ENCODE data around the gene GRID1. TPM values are rescaled to one million over a fixed set of nuclear protein-coding genes. Genes with fewer than 3 reads are reported as not detected.

Gene GRID1
- total RNA-seq, 1 experiment from 2014 or later = 5.6 TPM

- no TSS peak for BruUV-seq (replicated peaks)
- intact Hi-C loops (cut with micrococcal nuclease) = no loop called here
- no peaks in the 10 kb centered on the region for H3K9me3 ChIP-seq (ENCODE audit: control insufficient read depth in 1 of 2, insufficient read depth in 1 of 2, low read depth in 1 of 2, low read length in 2 of 2)
- POLR2A ChIA-PET = no interaction called here
- no peak overlapping the region for H3K27ac ChIP-seq (ENCODE audit: low read depth, low read length)
- H3K27me3 ChIP-seq (ENCODE audit: insufficient read depth, low read length) = no peaks in the 10 kb centered on the region
- H4K20me1 ChIP-seq (ENCODE audit: insufficient read depth) = no peaks in the 10 kb centered on the region
- no peak overlapping the region for H3K4me3 ChIP-seq (replicated peaks in 1 of 2; ENCODE audit: low read depth in 1 of 2, low read length in 2 of 2)
- no peaks in the 10 kb centered on the region for H3K36me3 ChIP-seq (ENCODE audit: control insufficient read depth in 1 of 2, insufficient read depth in 2 of 2, low read length in 2 of 2)
- no peak overlapping the region for H2AFZ ChIP-seq (ENCODE audit: low read depth, low read length, poor library complexity, severe bottlenecking)
- RAD21 ChIA-PET (ENCODE audit: low non-redundant PET in 1 of 2, low total read pairs in 2 of 2, uncharacterized antibody in 2 of 2, unreplicated experiment in 2 of 2) = no interaction called here
- no peaks in the 10 kb centered on the region for H3K4me1 ChIP-seq (ENCODE audit: control insufficient read depth in 1 of 2, insufficient read depth in 2 of 2, low read length in 2 of 2)
- TF ChIP-seq ZNF274 (IDR thresholded peaks at IDR 0.05; ENCODE audit: low read depth, low read length) = no peak
- TF ChIP-seq EZH2 (IDR thresholded peaks at IDR 0.05) = no peak
- no peak for TF ChIP-seq TCF7L2 (IDR thresholded peaks at IDR 0.05; ENCODE audit: borderline replicate concordance, extremely low read depth, insufficient read depth, insufficient read length)
- no peak for TF ChIP-seq EGR1 (IDR thresholded peaks at IDR 0.05; ENCODE audit: low read depth)
- TF ChIP-seq FOSL1 (IDR thresholded peaks at IDR 0.05; ENCODE audit: low read depth) = no peak
- no peak for TF ChIP-seq CTCF (IDR thresholded peaks at IDR 0.05 in 2 of 3, conservative IDR thresholded peaks at IDR 0.05 in 1 of 3; ENCODE audit: borderline replicate concordance in 1 of 3, insufficient read depth in 1 of 3, low read depth in 2 of 3, low read length in 2 of 3)
- H3K4me2 ChIP-seq (ENCODE audit: low read length) = no peak overlapping the region
- no peak for ATAC-seq
- H3K9me2 ChIP-seq (ENCODE audit: insufficient read depth) = no peaks in the 10 kb centered on the region
- no peak for DNase-seq (ENCODE audit: low read depth, low spot score)
- H3K79me2 ChIP-seq (ENCODE audit: insufficient read depth, low read length) = no peaks in the 10 kb centered on the region
- no peak overlapping the region for H3K9ac ChIP-seq (ENCODE audit: low read length)
- CTCF ChIA-PET = no interaction called here
Measured at GRCh38 chr10:86286236-86287109, 80.1 kb downstream of the GRID1 start.

Data from HCT116 (cell line).